Suprapubic skin (tissue), 4 donors: ENCODE results near the gene OR4F15.

Experiments
- CTCF ChIP-seq, 2 donors: fragments of 200-600 bp in 1 of 2; fragments of 450-650 bp in 1 of 2; sonication (generic) in 1 of 2; IDR thresholded peaks; one replicate each; pipeline ENCODE4 v1.5.1; 2016 to 2019; ENCODE audit warnings: antibody characterized with exemption in 2 of 2, mild to moderate bottlenecking in 1 of 2, moderate library complexity in 1 of 2
- EP300 ChIP-seq: sonication (generic); formaldehyde crosslinking; IDR thresholded peaks from one replicate; pipeline ENCODE4 v1.6.1; 2017; ENCODE audit warnings: antibody characterized with exemption
- POLR2A ChIP-seq, 2 donors: fragments of 450-650 bp; IDR thresholded peaks; one replicate each; pipeline ENCODE4 v1.6.1; 2017; ENCODE audit warnings: antibody characterized with exemption in 2 of 2, mild to moderate bottlenecking in 2 of 2, moderate library complexity in 2 of 2
- POLR2AphosphoS5 ChIP-seq, 3 donors: sonication (generic); formaldehyde crosslinking; IDR thresholded peaks; one replicate each; pipeline ENCODE4 v1.6.1; 2017; ENCODE audit warnings: antibody characterized with exemption in 3 of 3

- no peak for TF ChIP-seq EP300
- TF ChIP-seq CTCF (IDR thresholded peaks at IDR 0.05): no peak
- TF ChIP-seq POLR2A (IDR thresholded peaks at IDR 0.05): no peak
- TF ChIP-seq POLR2AphosphoS5 (IDR thresholded peaks at IDR 0.05): no peak
Measured at GRCh38 chr15:101827257-101827656, 15.3 kb downstream of the OR4F15 start.
